GM12801 (cell line): ENCODE data around the gene RBKS.

ENCODE experiments used
- TF ChIP-seq, protein P1 (sequence below): IDR thresholded peaks from one replicate; pipeline ENCODE4 v1.5.1; 2011; ENCODE audit warnings: control low read depth; ENCODE audit not compliant: insufficient read length; ENCODE audit errors: extremely low read depth

RBKS gene

DNA sequence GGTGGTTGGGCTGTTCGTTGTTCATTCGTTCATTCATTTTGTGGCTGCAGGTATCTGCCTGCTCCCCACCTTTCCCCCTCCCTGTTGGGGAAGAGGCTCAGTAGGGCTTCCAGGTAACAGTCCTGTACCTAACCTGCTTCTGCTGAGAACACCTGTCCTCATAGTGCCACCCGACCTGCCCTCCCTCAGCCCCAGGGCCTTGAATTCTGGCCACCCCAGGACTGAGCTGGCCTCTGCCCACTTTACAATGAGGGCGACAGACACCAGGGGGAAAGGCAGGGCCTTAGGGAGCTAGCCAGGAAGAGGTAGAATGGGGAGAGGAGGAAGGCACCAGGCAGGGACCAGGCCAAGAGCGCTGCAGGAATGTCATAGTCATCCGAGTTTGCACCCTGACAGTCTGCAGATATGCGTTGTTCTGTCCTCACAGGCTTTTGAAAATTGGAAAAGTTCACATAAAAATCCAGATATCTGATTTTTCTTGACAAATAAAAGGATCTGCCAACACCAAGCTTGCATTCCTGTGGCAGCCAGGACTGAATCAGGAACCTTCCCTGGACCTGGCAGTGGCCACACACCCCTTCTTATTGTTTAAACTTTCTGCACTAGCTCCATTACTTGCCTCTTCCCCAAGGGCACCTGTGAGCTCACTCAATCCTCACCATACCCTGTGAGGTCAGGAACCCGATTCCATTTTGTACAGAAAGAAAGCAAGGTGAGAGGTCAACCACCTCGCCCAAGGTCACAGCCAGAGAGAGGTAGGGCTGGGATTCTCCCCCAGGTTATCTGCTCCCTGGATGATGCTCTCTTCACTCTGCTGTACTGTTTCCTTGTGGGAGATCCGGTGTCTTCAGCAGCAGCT is 153.9 kb downstream of the RBKS start:
- TF ChIP-seq, protein P1, sequence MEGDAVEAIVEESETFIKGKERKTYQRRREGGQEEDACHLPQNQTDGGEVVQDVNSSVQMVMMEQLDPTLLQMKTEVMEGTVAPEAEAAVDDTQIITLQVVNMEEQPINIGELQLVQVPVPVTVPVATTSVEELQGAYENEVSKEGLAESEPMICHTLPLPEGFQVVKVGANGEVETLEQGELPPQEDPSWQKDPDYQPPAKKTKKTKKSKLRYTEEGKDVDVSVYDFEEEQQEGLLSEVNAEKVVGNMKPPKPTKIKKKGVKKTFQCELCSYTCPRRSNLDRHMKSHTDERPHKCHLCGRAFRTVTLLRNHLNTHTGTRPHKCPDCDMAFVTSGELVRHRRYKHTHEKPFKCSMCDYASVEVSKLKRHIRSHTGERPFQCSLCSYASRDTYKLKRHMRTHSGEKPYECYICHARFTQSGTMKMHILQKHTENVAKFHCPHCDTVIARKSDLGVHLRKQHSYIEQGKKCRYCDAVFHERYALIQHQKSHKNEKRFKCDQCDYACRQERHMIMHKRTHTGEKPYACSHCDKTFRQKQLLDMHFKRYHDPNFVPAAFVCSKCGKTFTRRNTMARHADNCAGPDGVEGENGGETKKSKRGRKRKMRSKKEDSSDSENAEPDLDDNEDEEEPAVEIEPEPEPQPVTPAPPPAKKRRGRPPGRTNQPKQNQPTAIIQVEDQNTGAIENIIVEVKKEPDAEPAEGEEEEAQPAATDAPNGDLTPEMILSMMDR, result no peak

DNA sequence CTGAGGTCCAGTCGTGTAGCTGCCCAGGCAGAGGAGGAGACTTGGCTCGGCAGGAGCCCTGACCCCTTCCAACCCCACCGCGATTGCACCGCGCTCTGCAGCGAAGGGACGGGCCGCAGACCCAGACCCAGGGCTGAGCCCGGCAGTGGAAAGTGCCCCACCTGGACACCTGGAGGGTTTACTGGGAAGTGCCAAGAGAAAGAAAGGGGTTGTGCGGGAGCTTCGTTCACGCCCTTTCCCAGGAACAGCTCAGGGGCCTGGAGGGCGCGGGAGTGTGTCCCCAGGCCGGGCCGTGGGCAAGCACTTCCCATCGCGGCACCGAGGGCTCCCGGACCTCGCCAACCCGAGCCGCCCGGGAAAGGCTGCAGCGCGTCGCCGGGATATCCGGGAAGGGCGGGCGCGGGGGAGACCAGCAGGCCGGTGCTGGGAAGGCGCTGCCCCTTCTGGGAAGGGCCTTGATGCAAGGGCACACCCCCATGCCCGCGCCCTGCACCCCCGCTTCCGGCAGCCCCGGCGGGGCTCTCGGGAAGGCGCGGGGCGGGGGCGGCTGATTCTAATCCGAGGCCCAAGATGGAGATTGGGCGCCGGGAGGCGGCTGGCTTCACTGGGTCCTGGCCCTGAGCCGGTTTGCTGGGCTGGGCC is 154.8 kb downstream of the RBKS start:
- TF ChIP-seq, protein P1, result no peak

DNA sequence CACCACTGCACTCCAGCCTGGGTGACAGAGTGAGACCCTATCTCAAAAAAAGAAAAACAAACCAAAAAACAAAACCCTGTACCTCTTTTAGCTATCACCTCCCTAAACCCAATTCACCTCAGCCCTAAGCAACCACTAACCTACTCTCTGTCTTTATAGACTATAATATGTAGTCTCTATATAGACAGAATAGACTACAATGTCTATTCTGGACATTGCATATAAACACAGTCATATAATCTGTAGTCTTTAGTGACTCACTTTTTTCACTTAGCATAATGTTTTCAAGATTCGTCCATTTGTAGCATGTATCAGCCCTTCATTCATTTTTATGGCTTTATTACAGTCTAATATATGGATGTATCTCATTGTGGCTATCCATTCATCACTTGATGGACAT is 155.9 kb downstream of the RBKS start:
- TF ChIP-seq, protein P1, result no peak
